T-helper 1 cell treated with Interleukin-12 subunit alpha and Interleukin-12 subunit beta and Interleukin-4 antibody, amounts not matched to agents 30 μg/mL and 1 μg/mL, for 36 hours (primary cell): ENCODE measurements around the gene SMYD1.

Source experiments
- H3K27ac Mint-ChIP-seq: one replicate; pipeline ENCODE4 v1.8.0; 2021; ENCODE audit warnings: mild to moderate bottlenecking, mixed read lengths
- H3K27me3 Mint-ChIP-seq: one replicate; pipeline ENCODE4 v1.8.0; 2021; ENCODE audit warnings: low read depth, mixed read lengths
- H3K36me3 Mint-ChIP-seq: one replicate; pipeline ENCODE4 v1.8.0; 2021; ENCODE audit warnings: low read depth, mixed read lengths
- H3K4me1 Mint-ChIP-seq: one replicate; pipeline ENCODE4 v1.8.0; 2021; ENCODE audit warnings: low read depth, mixed read lengths
- H3K4me3 Mint-ChIP-seq: one replicate; pipeline ENCODE4 v1.8.0; 2021; ENCODE audit warnings: mild to moderate bottlenecking, moderate library complexity, mixed read lengths
- H3K9me3 Mint-ChIP-seq: one replicate; pipeline ENCODE4 v1.8.0; 2021; ENCODE audit warnings: mixed read lengths

Gene SMYD1

GRCh38 chr2:88068044-88068443 is 419 bp downstream of the SMYD1 start:
- no peaks in the 10 kb centered on the region for H3K36me3 Mint-ChIP-seq
- no peak overlapping the region for H3K4me3 Mint-ChIP-seq
- no peaks in the 10 kb centered on the region for H3K9me3 Mint-ChIP-seq
- peaks cover 9% of the 10 kb centered on the region for H3K27me3 Mint-ChIP-seq
- H3K4me1 Mint-ChIP-seq: no peaks in the 10 kb centered on the region
- H3K27ac Mint-ChIP-seq: no peak overlapping the region

- no peaks in the 10 kb centered on the region for H3K36me3 Mint-ChIP-seq
- H3K27me3 Mint-ChIP-seq: peaks cover 9% of the 10 kb centered on the region
- no peak overlapping the region for H3K27ac Mint-ChIP-seq
- H3K9me3 Mint-ChIP-seq: no peaks in the 10 kb centered on the region
- no peak overlapping the region for H3K4me3 Mint-ChIP-seq
- no peaks in the 10 kb centered on the region for H3K4me1 Mint-ChIP-seq
Observed at GRCh38 chr2:88069117-88069516, 1.5 kb downstream of the SMYD1 start.

DNA sequence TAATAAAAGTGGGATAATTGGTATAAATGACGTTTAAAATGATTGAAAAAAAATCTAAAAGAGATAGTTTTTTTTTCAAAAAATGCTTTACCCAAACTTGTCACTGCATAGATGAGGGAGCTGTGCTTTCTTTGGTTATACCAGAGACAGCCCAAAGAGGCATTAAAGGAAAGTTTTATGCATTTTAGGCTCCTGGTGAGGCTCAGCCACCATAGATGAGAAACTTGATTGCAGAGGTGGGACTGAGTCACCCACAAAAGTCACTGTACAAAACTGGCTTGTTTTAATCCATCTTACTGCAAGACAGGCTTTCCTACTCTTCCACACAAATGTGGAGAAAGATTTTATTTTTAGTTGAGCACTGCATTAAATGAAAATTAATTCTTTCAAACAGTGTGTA is 2.4 kb downstream of the SMYD1 start:
- Mint-ChIP-seq H3K4me3 (no peak overlapping the region), H3K27me3 (peaks cover 9% of the 10 kb centered on the region), H3K27ac (no peak overlapping the region), H3K9me3 (no peaks in the 10 kb centered on the region), H3K36me3 (no peaks in the 10 kb centered on the region), H3K4me1 (no peaks in the 10 kb centered on the region)

DNA sequence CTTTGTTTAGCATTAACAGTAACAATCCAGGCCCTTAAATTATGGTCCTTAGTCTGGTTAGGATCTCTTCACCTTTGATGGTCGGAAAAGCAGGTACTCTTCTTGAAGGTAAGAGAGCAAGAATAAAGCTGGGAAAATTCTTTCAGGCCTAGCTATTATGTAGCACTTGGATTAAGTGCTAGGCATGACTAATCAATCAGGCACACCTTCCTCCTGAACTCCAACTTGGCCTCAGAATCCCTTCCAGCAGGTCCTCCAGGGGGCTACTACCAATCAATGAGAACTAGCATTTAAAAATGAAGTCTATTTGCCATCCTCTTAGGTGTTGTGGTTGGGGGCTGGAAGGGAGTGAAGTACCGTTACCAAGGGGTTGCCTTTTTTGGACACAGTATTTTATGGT is 3.7 kb downstream of the SMYD1 start:
- no peaks in the 10 kb centered on the region for H3K9me3 Mint-ChIP-seq
- H3K4me1 Mint-ChIP-seq: no peaks in the 10 kb centered on the region
- H3K4me3 Mint-ChIP-seq: no peak overlapping the region
- no peaks in the 10 kb centered on the region for H3K36me3 Mint-ChIP-seq
- H3K27ac Mint-ChIP-seq: no peak overlapping the region
- peaks cover 9% of the 10 kb centered on the region for H3K27me3 Mint-ChIP-seq

GRCh38 chr2:88074150-88074549 is 6.5 kb downstream of the SMYD1 start:
- H3K4me3 Mint-ChIP-seq: no peak overlapping the region
- peaks cover 9% of the 10 kb centered on the region for H3K27me3 Mint-ChIP-seq
- H3K9me3 Mint-ChIP-seq: no peaks in the 10 kb centered on the region
- no peaks in the 10 kb centered on the region for H3K4me1 Mint-ChIP-seq
- no peak overlapping the region for H3K27ac Mint-ChIP-seq
- no peaks in the 10 kb centered on the region for H3K36me3 Mint-ChIP-seq

DNA sequence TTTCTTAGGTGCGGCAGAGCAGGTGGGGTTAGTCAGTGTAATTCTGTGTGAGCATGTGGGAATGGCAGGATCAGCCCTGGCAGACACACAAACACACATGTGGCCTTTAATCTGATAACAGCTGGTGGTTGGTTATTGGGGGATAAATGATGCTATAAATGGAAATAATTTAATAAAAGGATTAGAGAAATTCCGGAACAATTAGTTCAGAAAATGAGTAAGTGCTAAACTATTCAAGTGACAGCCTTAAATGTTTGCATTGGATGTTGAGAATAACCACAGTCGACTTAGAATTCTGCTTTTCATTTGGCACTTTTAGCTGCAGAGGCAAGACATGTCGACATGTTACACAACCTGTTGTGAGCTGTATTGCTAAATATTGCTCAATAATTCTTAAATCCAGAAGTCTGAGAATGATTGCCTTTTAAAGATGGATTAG is 7.2 kb downstream of the SMYD1 start:
- Mint-ChIP-seq H3K4me1 (no peaks in the 10 kb centered on the region), H3K36me3 (no peaks in the 10 kb centered on the region), H3K4me3 (no peak overlapping the region), H3K9me3 (no peaks in the 10 kb centered on the region), H3K27me3 (peaks cover 9% of the 10 kb centered on the region), H3K27ac (no peak overlapping the region)

GRCh38 chr2:88077080-88077479 is 9.5 kb downstream of the SMYD1 start:
- H3K4me1 Mint-ChIP-seq: no peaks in the 10 kb centered on the region
- no peaks in the 10 kb centered on the region for H3K9me3 Mint-ChIP-seq
- no peak overlapping the region for H3K4me3 Mint-ChIP-seq
- H3K27me3 Mint-ChIP-seq: peaks cover 3% of the 10 kb centered on the region
- no peaks in the 10 kb centered on the region for H3K36me3 Mint-ChIP-seq
- no peak overlapping the region for H3K27ac Mint-ChIP-seq

- Mint-ChIP-seq H3K27me3 (peaks cover 3% of the 10 kb centered on the region), H3K4me3 (no peak overlapping the region), H3K9me3 (no peaks in the 10 kb centered on the region), H3K36me3 (no peaks in the 10 kb centered on the region), H3K4me1 (no peaks in the 10 kb centered on the region), H3K27ac (no peak overlapping the region)
Observed at GRCh38 chr2:88078643-88079172, 11.1 kb downstream of the SMYD1 start.

DNA sequence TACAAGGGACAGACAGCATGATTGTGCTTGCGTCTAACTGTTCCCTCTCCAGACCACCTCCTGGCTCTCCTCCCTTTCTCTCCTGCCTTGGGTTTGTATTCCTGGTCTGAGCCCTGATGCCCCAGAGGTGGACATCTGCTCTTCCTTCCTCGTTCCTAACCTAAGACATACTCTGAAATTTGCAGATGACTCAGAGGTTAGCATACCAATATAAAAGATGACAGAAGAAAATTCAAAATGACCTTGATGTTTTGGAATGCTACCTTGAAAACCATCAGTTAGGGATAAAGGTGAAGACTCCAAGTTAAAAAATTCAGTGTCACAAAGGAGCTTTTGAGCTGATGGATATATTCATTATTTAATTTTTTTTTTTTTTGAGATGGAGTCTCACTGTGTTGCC is 12.9 kb downstream of the SMYD1 start:
- Mint-ChIP-seq H3K27me3 (peaks cover 3% of the 10 kb centered on the region), H3K4me1 (no peaks in the 10 kb centered on the region), H3K27ac (no peak overlapping the region), H3K9me3 (no peaks in the 10 kb centered on the region), H3K36me3 (no peaks in the 10 kb centered on the region), H3K4me3 (no peak overlapping the region)

DNA sequence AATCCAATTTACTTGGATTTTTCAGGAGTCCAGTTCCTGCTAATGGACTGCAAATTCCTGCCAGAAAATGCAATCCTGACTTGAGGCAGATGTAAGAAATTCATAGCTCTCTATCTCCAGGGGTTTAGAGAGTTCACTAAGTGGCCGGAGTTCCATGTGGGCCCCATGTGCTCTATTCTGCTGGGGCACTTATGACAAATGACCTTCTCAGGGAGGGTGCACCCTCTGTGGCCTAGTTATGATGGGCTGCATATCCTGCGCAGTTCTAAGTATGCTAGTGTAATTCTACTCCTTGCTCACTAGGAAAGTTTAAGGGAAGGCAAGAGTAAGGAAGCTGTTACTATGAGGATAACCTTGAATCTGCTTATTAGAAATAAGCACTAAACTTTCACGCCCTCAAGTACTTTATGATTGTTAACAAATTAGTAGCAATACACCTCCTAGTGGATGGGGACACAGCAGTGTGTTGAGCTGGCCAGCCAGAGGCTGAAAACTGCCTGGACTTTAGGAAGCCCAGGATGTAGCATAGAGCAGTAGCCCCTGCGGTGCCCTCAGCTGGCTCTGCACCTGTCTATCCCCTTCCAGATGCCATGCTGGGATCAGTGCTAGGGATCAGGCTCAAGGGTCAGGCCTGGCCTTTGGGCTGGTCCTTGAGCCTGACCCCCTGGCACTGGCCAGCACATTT is 14.4 kb downstream of the SMYD1 start:
- Mint-ChIP-seq H3K36me3 (no peaks in the 10 kb centered on the region), H3K27me3 (peaks cover 3% of the 10 kb centered on the region), H3K9me3 (no peaks in the 10 kb centered on the region), H3K27ac (no peak overlapping the region), H3K4me3 (no peak overlapping the region), H3K4me1 (no peaks in the 10 kb centered on the region)

DNA sequence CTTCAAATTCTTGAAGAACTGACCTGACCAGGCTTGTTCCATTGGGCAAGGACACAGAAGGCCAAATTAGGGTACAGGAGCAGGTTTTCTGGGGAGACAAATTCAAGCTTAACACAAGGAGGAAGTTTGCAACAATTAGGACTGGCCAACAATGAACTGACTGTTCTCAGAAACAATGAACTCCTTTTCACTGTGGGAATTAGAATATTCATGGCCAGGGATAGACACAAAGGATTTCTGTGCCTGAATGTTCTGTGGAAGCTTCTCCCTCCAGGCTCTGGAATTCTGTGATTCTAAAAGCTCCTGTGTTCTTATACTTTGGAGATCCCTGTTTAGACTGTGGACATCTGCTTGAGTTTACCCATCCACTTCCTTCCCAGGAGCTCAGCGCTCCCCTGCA is 15.2 kb downstream of the SMYD1 start:
- peaks cover 3% of the 10 kb centered on the region for H3K27me3 Mint-ChIP-seq
- no peak overlapping the region for H3K27ac Mint-ChIP-seq
- H3K9me3 Mint-ChIP-seq: no peaks in the 10 kb centered on the region
- H3K36me3 Mint-ChIP-seq: no peaks in the 10 kb centered on the region
- H3K4me1 Mint-ChIP-seq: no peaks in the 10 kb centered on the region
- no peak overlapping the region for H3K4me3 Mint-ChIP-seq

DNA sequence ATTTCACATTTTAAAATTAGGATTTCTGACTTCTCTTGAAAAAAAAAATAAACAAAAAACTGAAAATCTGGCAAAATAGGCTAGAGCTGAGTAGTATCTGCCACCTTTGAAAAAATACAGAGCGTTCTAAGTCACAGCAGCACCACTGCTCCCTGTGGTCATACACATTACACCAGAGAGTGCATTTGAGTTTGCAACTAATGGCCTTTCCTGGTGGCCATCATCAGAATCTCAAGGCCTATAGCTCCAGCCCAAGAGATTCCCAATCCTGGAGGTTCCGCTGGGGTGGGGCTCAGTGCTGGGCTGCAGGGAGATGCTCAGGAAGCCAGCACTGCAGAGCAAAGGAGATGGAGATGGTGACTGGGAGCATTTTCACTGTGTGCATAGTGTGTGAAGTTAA is 17.5 kb downstream of the SMYD1 start:
- no peak overlapping the region for H3K27ac Mint-ChIP-seq
- no peak overlapping the region for H3K4me3 Mint-ChIP-seq

DNA sequence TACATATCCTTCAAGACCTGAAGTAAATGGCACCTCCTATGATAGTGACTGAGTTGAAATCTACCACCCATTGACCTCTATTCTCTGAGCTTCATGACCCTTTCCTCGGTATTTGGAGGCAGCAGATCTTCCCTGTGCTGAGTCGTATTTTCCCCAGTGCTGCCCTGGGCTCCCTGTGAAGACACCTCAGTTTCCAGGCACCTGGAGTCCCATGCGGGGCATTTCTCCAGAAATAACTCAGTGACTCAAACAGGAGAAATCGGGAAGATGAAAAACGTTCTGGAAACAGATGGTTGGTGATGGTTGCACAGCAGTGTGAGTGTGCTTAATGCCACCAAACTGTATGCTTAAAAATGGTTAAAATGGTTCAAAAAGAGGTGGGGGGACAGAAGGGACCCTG is 18.0 kb downstream of the SMYD1 start:
- H3K27ac Mint-ChIP-seq: no peak overlapping the region
- H3K4me1 Mint-ChIP-seq: peaks cover 4% of the 10 kb centered on the region
- H3K36me3 Mint-ChIP-seq: peaks cover 1% of the 10 kb centered on the region
- H3K4me3 Mint-ChIP-seq: no peak overlapping the region
- H3K9me3 Mint-ChIP-seq: no peaks in the 10 kb centered on the region
- H3K27me3 Mint-ChIP-seq: peaks cover 3% of the 10 kb centered on the region

More for the DNA sequence above, 17.5 kb downstream of the SMYD1 start:
- Mint-ChIP-seq H3K9me3 (no peaks in the 10 kb centered on the region), H3K36me3 (no peaks in the 10 kb centered on the region), H3K27me3 (peaks cover 3% of the 10 kb centered on the region), H3K4me1 (no peaks in the 10 kb centered on the region)

- peaks cover 1% of the 10 kb centered on the region for H3K36me3 Mint-ChIP-seq
- H3K27ac Mint-ChIP-seq: no peak overlapping the region
- no peak overlapping the region for H3K4me3 Mint-ChIP-seq
- H3K9me3 Mint-ChIP-seq: no peaks in the 10 kb centered on the region
- peaks cover 3% of the 10 kb centered on the region for H3K27me3 Mint-ChIP-seq
- H3K4me1 Mint-ChIP-seq: peaks cover 7% of the 10 kb centered on the region
Observed at GRCh38 chr2:88086401-88086800, 18.8 kb downstream of the SMYD1 start.

GRCh38 chr2:88087073-88087472 is 19.4 kb downstream of the SMYD1 start:
- no peak overlapping the region for H3K4me3 Mint-ChIP-seq
- H3K9me3 Mint-ChIP-seq: no peaks in the 10 kb centered on the region
- H3K36me3 Mint-ChIP-seq: peaks cover 1% of the 10 kb centered on the region
- H3K27me3 Mint-ChIP-seq: peaks cover under 1% of the 10 kb centered on the region
- peaks cover 7% of the 10 kb centered on the region for H3K4me1 Mint-ChIP-seq
- no peak overlapping the region for H3K27ac Mint-ChIP-seq
